Stimulated activated CD8-positive, alpha-beta memory T cell treated with anti-CD3 and anti-CD28 coated beads, Interleukin-2, amount 100 ng/mL, for 1 hour (primary cell): Measurements from ENCODE around the gene MBOAT1.

Experiments
- DNase-seq, 2 donors: peaks; one replicate each; pipeline ENCODE4 v3.0.0-alpha.2; 2020; ENCODE audit warnings: low read depth in 2 of 2

The MBOAT1 gene

GRCh38 chr6:20102397-20103073, 109.7 kb downstream of the MBOAT1 start:
- DNase-seq: no peak

GRCh38 chr6:20099156-20099555, 113.1 kb downstream of the MBOAT1 start:
- DNase-seq: no peak

- no peak for DNase-seq
These were observed 113.9 kb downstream of the MBOAT1 start for GRCh38 chr6:20098267-20098876.

GRCh38 chr6:20096536-20096935, 115.7 kb downstream of the MBOAT1 start:
- no peak for DNase-seq

- DNase-seq: no peak
These were observed 116.8 kb downstream of the MBOAT1 start for GRCh38 chr6:20095436-20095835.

- DNase-seq: no peak
These were observed 120.2 kb downstream of the MBOAT1 start for GRCh38 chr6:20092071-20092566.

GRCh38 chr6:20086992-20087391, 125.3 kb downstream of the MBOAT1 start:
- DNase-seq: no peak

GRCh38 chr6:20085817-20086216, 126.5 kb downstream of the MBOAT1 start:
- DNase-seq: no peak

GRCh38 chr6:20084411-20084810, 127.9 kb downstream of the MBOAT1 start:
- DNase-seq: no peak

GRCh38 chr6:20071998-20072397, 140.3 kb downstream of the MBOAT1 start:
- DNase-seq: no peak

- no peak for DNase-seq
These were observed 142.2 kb downstream of the MBOAT1 start for GRCh38 chr6:20070047-20070446.

GRCh38 chr6:20069021-20069522, 143.2 kb downstream of the MBOAT1 start:
- DNase-seq: no peak

- no peak for DNase-seq
These were observed 143.8 kb downstream of the MBOAT1 start for GRCh38 chr6:20068421-20068988.

- DNase-seq: no peak
These were observed 150.3 kb downstream of the MBOAT1 start for GRCh38 chr6:20061952-20062351.

- no peak for DNase-seq
These were observed 152.0 kb downstream of the MBOAT1 start for GRCh38 chr6:20060252-20060651.

GRCh38 chr6:20058912-20059311, 153.4 kb downstream of the MBOAT1 start:
- DNase-seq: no peak

- DNase-seq: no peak
These were observed 154.0 kb downstream of the MBOAT1 start for GRCh38 chr6:20058121-20058905.

- DNase-seq: no peak
These were observed 155.8 kb downstream of the MBOAT1 start for GRCh38 chr6:20056350-20056992.

GRCh38 chr6:20055916-20056315, 156.4 kb downstream of the MBOAT1 start:
- no peak for DNase-seq
